Suprapubic skin (tissue), 4 donors: ENCODE results near the gene PIGC.

Source experiments
- EP300 ChIP-seq: sonication (generic); formaldehyde crosslinking; IDR thresholded peaks from one replicate; pipeline ENCODE4 v1.6.1; 2017; ENCODE audit warnings: antibody characterized with exemption
- POLR2A ChIP-seq, 2 donors: fragments of 450-650 bp; IDR thresholded peaks; one replicate each; pipeline ENCODE4 v1.6.1; 2017; ENCODE audit warnings: antibody characterized with exemption in 2 of 2, mild to moderate bottlenecking in 2 of 2, moderate library complexity in 2 of 2
- POLR2AphosphoS5 ChIP-seq, 3 donors: sonication (generic); formaldehyde crosslinking; IDR thresholded peaks; one replicate each; pipeline ENCODE4 v1.6.1; 2017; ENCODE audit warnings: antibody characterized with exemption in 3 of 3
- TF ChIP-seq, protein P1 (sequence below), 2 donors: fragments of 200-600 bp in 1 of 2; fragments of 450-650 bp in 1 of 2; sonication (generic) in 1 of 2; IDR thresholded peaks; one replicate each; pipeline ENCODE4 v1.5.1; 2016 to 2019; ENCODE audit warnings: antibody characterized with exemption in 2 of 2, mild to moderate bottlenecking in 1 of 2, moderate library complexity in 1 of 2

DNA sequence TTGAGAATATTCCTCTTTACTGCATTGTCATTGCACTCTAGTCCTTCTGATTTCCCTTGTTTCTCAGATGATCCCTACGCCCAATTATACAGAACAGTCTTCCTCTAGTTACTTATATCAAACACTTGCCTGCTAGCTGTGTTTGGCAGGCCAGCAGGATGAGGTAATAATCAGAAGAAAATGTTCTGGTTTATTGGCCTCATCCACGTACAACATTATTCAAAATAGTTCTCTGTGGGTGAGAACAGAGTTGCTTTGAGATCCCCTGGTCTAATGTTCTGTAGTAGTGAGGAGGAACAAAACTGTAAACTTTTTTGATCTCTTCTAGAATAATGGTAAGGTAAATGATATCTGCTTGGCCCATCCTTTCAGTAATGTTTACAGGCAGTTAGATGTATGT, 45.7 kb downstream of the PIGC start:
- no peak for TF ChIP-seq POLR2AphosphoS5 (IDR thresholded peaks at IDR 0.05)
- TF ChIP-seq, protein P1, sequence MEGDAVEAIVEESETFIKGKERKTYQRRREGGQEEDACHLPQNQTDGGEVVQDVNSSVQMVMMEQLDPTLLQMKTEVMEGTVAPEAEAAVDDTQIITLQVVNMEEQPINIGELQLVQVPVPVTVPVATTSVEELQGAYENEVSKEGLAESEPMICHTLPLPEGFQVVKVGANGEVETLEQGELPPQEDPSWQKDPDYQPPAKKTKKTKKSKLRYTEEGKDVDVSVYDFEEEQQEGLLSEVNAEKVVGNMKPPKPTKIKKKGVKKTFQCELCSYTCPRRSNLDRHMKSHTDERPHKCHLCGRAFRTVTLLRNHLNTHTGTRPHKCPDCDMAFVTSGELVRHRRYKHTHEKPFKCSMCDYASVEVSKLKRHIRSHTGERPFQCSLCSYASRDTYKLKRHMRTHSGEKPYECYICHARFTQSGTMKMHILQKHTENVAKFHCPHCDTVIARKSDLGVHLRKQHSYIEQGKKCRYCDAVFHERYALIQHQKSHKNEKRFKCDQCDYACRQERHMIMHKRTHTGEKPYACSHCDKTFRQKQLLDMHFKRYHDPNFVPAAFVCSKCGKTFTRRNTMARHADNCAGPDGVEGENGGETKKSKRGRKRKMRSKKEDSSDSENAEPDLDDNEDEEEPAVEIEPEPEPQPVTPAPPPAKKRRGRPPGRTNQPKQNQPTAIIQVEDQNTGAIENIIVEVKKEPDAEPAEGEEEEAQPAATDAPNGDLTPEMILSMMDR (IDR thresholded peaks at IDR 0.05) = no peak
- no peak for TF ChIP-seq EP300
- no peak for TF ChIP-seq POLR2A (IDR thresholded peaks at IDR 0.05)
